ENCODE results near the gene NUDT16. TPM values are rescaled to one million over a fixed set of nuclear protein-coding genes. Genes with fewer than 3 reads are reported as not detected.

The NUDT16 gene
- total and polyA plus RNA-seq, 8 donors, result 24.7 to 34.4 (median 29.5) TPM

GRCh38 chr3:131421301-131421700 is 39.7 kb downstream of the NUDT16 start:
- H3K4me3 ChIP-seq, result no peak overlapping the region
- no peak for TF ChIP-seq CTCF (IDR thresholded peaks at IDR 0.05)
- H3K36me3 ChIP-seq, result no peaks in the 10 kb centered on the region
- intact Hi-C loops (cut with DNase I), result no loop called here
- DNase-seq, result no peak
- no peak overlapping the region for H3K27ac ChIP-seq
- H3K4me1 ChIP-seq, result no peaks in the 10 kb centered on the region
- no peaks in the 10 kb centered on the region for H3K27me3 ChIP-seq
- no peak for ATAC-seq
- H3K9me3 ChIP-seq, result no peaks in the 10 kb centered on the region

- ATAC-seq, result no peak
- intact Hi-C loops (cut with DNase I), result no loop called here
- Histone ChIP-seq H3K36me3 (no peaks in the 10 kb centered on the region), H3K9me3 (no peaks in the 10 kb centered on the region), H3K4me3 (no peak overlapping the region), H3K4me1 (no peaks in the 10 kb centered on the region), H3K27ac (no peak overlapping the region), H3K27me3 (no peaks in the 10 kb centered on the region)
- TF ChIP-seq CTCF (IDR thresholded peaks at IDR 0.05), result no peak
- DNase-seq, result no peak
These were observed 40.5 kb downstream of the NUDT16 start for GRCh38 chr3:131421957-131422498.

GRCh38 chr3:131427226-131427625 is 45.7 kb downstream of the NUDT16 start:
- Histone ChIP-seq H3K27ac (no peak overlapping the region), H3K27me3 (no peaks in the 10 kb centered on the region), H3K4me1 (no peaks in the 10 kb centered on the region), H3K9me3 (no peaks in the 10 kb centered on the region), H3K36me3 (no peaks in the 10 kb centered on the region), H3K4me3 (no peak overlapping the region)
- ATAC-seq (no peak), DNase-seq (no peak)
- TF ChIP-seq CTCF (IDR thresholded peaks at IDR 0.05), result no peak
- intact Hi-C loops (cut with DNase I), result no loop called here

- DNase-seq, result no peak
- H3K36me3 ChIP-seq, result no peaks in the 10 kb centered on the region
- peak; percentile 94 for ATAC-seq
- no peaks in the 10 kb centered on the region for H3K4me1 ChIP-seq
- TF ChIP-seq CTCF (IDR thresholded peaks at IDR 0.05), result no peak
- H3K27me3 ChIP-seq, result no peaks in the 10 kb centered on the region
- no peak overlapping the region for H3K27ac ChIP-seq
- intact Hi-C loops (cut with DNase I), result no loop called here
- peaks cover 0 to 2% of the 10 kb centered on the region in 2 donors for H3K9me3 ChIP-seq
- no peak overlapping the region for H3K4me3 ChIP-seq
These were observed 50.2 kb downstream of the NUDT16 start for GRCh38 chr3:131431754-131432153.

- no peaks in the 10 kb centered on the region for H3K4me1 ChIP-seq
- DNase-seq, result no peak
- H3K36me3 ChIP-seq, result no peaks in the 10 kb centered on the region
- H3K9me3 ChIP-seq, result peaks cover 0 to 2% of the 10 kb centered on the region in 2 donors
- H3K27me3 ChIP-seq, result no peaks in the 10 kb centered on the region
- no peak for ATAC-seq
- TF ChIP-seq CTCF (IDR thresholded peaks at IDR 0.05), result no peak
- no peak overlapping the region for H3K4me3 ChIP-seq
- intact Hi-C loops (cut with DNase I), result no loop called here
- H3K27ac ChIP-seq, result no peak overlapping the region
These were observed 50.9 kb downstream of the NUDT16 start for GRCh38 chr3:131432441-131432840.

Measured in left lung (tissue), 10 donors.